GM18873 (cell line): ENCODE data around the gene PKP3.
"Not testable (repeated sequence)": the region's sequence is repeated elsewhere in the genome, so short reads cannot be mapped to it uniquely, and the experiment has no call there.

Experiments
- ATAC-seq: cut with Tn5 transposase; IDR thresholded peaks from one replicate; pipeline ENCODE4 v1.9.1; 2021; ENCODE audit warnings: mild to moderate bottlenecking, moderate library complexity, moderate number of reproducible peaks; ENCODE audit not compliant: unreplicated experiment, low FRiP score

The PKP3 gene

GRCh38 chr11:420911-421321 lies 26.9 kb downstream of the PKP3 start:
- ATAC-seq = no peak

- no peak for ATAC-seq
These were observed 28.2 kb downstream of the PKP3 start for GRCh38 chr11:422249-422656.

GRCh38 chr11:424232-424631 lies 30.2 kb downstream of the PKP3 start:
- ATAC-seq = no peak

GRCh38 chr11:424766-425165 lies 30.8 kb downstream of the PKP3 start:
- not testable (repeated sequence) for ATAC-seq

- ATAC-seq = no peak
These were observed 31.3 kb downstream of the PKP3 start for GRCh38 chr11:425301-425700.

- no peak for ATAC-seq
These were observed 32.8 kb downstream of the PKP3 start for GRCh38 chr11:426851-427250.

- no peak for ATAC-seq
These were observed 34.3 kb downstream of the PKP3 start for GRCh38 chr11:428295-428694.

GRCh38 chr11:429391-429790 lies 35.4 kb downstream of the PKP3 start:
- ATAC-seq = no peak

GRCh38 chr11:429931-430456 lies 36.0 kb downstream of the PKP3 start:
- no peak for ATAC-seq

- no peak for ATAC-seq
These were observed 37.9 kb downstream of the PKP3 start for GRCh38 chr11:431921-432320.

- ATAC-seq = no peak
These were observed 38.6 kb downstream of the PKP3 start for GRCh38 chr11:432501-433100.

GRCh38 chr11:433111-433510 lies 39.1 kb downstream of the PKP3 start:
- ATAC-seq = no peak

GRCh38 chr11:433641-434040 lies 39.6 kb downstream of the PKP3 start:
- no peak for ATAC-seq

GRCh38 chr11:434496-434895 lies 40.5 kb downstream of the PKP3 start:
- no peak for ATAC-seq

GRCh38 chr11:434999-435740 lies 41.2 kb downstream of the PKP3 start:
- not testable (repeated sequence) for ATAC-seq

GRCh38 chr11:437228-437870 lies 43.3 kb downstream of the PKP3 start:
- no peak for ATAC-seq

GRCh38 chr11:438101-438844 lies 44.3 kb downstream of the PKP3 start:
- no peak for ATAC-seq

- no peak for ATAC-seq
These were observed 45.5 kb downstream of the PKP3 start for GRCh38 chr11:439315-440064.

GRCh38 chr11:440065-441042 lies 46.3 kb downstream of the PKP3 start:
- no peak for ATAC-seq
